ENCODE measurements around the gene MKLN1.

Gene MKLN1

DNA sequence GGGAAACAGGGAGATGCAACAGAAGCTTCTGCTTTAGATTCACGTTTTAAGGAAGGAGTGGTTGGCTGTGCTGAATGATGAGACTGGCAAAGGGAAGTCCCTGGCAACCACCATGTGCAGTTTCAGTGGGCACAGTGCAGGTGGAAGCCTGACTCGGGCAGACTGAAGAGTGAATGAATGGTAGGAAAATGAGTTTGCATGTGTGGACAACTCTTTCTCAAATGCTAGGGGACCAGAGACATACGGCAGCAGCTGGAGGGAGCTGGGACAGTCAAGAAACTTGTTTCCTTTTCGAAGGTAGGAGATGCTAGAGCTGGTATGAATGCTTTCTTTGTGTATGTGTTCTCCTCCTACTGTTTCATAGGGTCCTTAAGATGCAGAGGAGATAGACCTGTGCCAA lies 199.8 kb downstream of the MKLN1 start:
- Histone ChIP-seq H3K27ac (ENCODE audit: poor library complexity, severe bottlenecking) (no peak overlapping the region), H3K9me3 (ENCODE audit: severe bottlenecking) (no peaks in the 10 kb centered on the region), H3K36me3 (ENCODE audit: low read depth) (no peaks in the 10 kb centered on the region), H3K27me3 (ENCODE audit: insufficient read depth, poor library complexity, severe bottlenecking) (no peaks in the 10 kb centered on the region), H3K4me3 (ENCODE audit: severe bottlenecking) (no peak overlapping the region), H3K4me1 (ENCODE audit: insufficient read depth, poor library complexity, severe bottlenecking) (no peaks in the 10 kb centered on the region)
- ATAC-seq (ENCODE audit: low read depth): no peak
- TF ChIP-seq, protein P1, sequence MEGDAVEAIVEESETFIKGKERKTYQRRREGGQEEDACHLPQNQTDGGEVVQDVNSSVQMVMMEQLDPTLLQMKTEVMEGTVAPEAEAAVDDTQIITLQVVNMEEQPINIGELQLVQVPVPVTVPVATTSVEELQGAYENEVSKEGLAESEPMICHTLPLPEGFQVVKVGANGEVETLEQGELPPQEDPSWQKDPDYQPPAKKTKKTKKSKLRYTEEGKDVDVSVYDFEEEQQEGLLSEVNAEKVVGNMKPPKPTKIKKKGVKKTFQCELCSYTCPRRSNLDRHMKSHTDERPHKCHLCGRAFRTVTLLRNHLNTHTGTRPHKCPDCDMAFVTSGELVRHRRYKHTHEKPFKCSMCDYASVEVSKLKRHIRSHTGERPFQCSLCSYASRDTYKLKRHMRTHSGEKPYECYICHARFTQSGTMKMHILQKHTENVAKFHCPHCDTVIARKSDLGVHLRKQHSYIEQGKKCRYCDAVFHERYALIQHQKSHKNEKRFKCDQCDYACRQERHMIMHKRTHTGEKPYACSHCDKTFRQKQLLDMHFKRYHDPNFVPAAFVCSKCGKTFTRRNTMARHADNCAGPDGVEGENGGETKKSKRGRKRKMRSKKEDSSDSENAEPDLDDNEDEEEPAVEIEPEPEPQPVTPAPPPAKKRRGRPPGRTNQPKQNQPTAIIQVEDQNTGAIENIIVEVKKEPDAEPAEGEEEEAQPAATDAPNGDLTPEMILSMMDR (IDR thresholded peaks at IDR 0.05; ENCODE audit: poor library complexity, severe bottlenecking): no peak
- no peak for DNase-seq (ENCODE audit: low spot score)

DNA sequence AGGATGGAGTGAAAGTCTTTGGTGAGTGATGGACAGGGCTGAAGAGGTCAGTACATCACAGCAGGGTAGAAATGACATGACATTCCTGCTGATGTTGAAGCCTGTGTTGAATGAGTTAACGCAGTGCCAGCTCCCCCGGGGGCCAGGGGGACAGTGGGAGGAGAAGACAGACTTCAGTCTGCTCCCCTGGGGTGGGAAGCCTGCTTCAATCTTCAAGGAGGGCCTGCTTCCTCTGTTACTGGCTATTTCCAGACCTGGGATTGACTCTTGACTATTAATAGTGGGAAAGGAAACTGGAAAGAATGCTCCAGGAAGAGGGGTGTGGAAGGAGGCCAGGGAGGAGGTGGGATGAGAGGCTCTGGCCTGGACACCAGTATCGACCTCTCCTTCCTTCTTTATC lies 201.5 kb downstream of the MKLN1 start:
- no peak for ATAC-seq (ENCODE audit: low read depth)
- Histone ChIP-seq H3K27me3 (ENCODE audit: insufficient read depth, poor library complexity, severe bottlenecking) (no peaks in the 10 kb centered on the region), H3K27ac (ENCODE audit: poor library complexity, severe bottlenecking) (no peak overlapping the region), H3K36me3 (ENCODE audit: low read depth) (no peaks in the 10 kb centered on the region), H3K9me3 (ENCODE audit: severe bottlenecking) (no peaks in the 10 kb centered on the region), H3K4me3 (ENCODE audit: severe bottlenecking) (no peak overlapping the region), H3K4me1 (ENCODE audit: insufficient read depth, poor library complexity, severe bottlenecking) (no peaks in the 10 kb centered on the region)
- DNase-seq (ENCODE audit: low spot score): no peak
- TF ChIP-seq, protein P1 (IDR thresholded peaks at IDR 0.05; ENCODE audit: poor library complexity, severe bottlenecking): no peak

- no peak overlapping the region for H3K4me3 ChIP-seq (ENCODE audit: severe bottlenecking)
- no peaks in the 10 kb centered on the region for H3K4me1 ChIP-seq (ENCODE audit: insufficient read depth, poor library complexity, severe bottlenecking)
- no peaks in the 10 kb centered on the region for H3K36me3 ChIP-seq (ENCODE audit: low read depth)
- no peaks in the 10 kb centered on the region for H3K9me3 ChIP-seq (ENCODE audit: severe bottlenecking)
- no peaks in the 10 kb centered on the region for H3K27me3 ChIP-seq (ENCODE audit: insufficient read depth, poor library complexity, severe bottlenecking)
- H3K27ac ChIP-seq (ENCODE audit: poor library complexity, severe bottlenecking): no peak overlapping the region
- TF ChIP-seq, protein P1 (IDR thresholded peaks at IDR 0.05; ENCODE audit: poor library complexity, severe bottlenecking): no peak
- ATAC-seq (ENCODE audit: low read depth) (no peak), DNase-seq (ENCODE audit: low spot score) (no peak)
Measured at GRCh38 chr7:131529617-131530016, 201.9 kb downstream of the MKLN1 start.

DNA sequence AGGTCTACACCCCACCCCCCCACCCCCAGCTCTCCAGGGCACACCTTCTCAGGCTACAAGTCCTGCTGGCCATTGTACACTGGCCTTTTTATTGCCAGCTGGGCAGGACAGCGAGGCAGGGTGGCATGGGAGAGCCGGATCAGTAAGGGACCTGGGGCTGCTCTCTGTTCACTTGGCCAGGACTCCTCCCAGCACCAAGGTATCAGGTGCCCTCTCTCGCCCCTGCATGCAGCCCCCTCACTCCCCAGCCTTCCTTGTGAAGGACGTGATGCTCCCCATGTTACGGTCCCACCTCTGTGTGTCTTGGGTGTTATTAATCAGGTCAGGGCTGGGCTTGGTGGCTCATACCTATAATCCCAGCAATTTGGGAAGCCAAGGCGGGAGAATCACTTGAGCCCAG lies 202.5 kb downstream of the MKLN1 start:
- no peak for DNase-seq (ENCODE audit: low spot score)
- no peaks in the 10 kb centered on the region for H3K9me3 ChIP-seq (ENCODE audit: severe bottlenecking)
- H3K36me3 ChIP-seq (ENCODE audit: low read depth): no peaks in the 10 kb centered on the region
- TF ChIP-seq, protein P1 (IDR thresholded peaks at IDR 0.05; ENCODE audit: poor library complexity, severe bottlenecking): no peak
- no peak for ATAC-seq (ENCODE audit: low read depth)
- H3K4me3 ChIP-seq (ENCODE audit: severe bottlenecking): no peak overlapping the region
- H3K27me3 ChIP-seq (ENCODE audit: insufficient read depth, poor library complexity, severe bottlenecking): no peaks in the 10 kb centered on the region
- no peaks in the 10 kb centered on the region for H3K4me1 ChIP-seq (ENCODE audit: insufficient read depth, poor library complexity, severe bottlenecking)
- no peak overlapping the region for H3K27ac ChIP-seq (ENCODE audit: poor library complexity, severe bottlenecking)

DNA sequence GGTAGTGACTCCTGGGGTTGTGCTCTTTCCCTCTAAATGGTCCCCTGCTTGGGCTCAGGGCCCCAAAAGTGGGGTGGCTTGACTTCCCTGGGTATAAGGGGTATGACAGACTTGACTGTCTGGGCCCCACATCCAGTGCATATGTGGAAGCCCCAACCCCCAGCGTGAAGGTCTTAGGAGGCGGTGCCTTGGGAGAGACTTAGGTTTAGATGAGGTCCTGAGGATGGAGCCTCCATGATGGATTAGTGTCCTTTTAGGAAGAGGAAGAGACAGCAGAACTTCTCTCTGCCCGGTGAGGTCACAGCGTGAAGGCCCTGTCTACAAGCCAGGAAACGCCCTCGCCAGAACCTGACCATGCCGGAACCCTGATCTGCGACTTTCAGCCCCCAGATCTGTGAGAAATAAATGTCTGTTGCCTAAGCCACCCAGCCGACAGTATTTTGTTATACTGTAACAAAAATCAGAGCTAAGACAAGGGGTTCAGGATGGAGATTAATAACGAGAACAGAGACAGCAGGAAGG lies 205.0 kb downstream of the MKLN1 start:
- Histone ChIP-seq H3K4me1 (ENCODE audit: insufficient read depth, poor library complexity, severe bottlenecking) (peaks cover under 1% of the 10 kb centered on the region), H3K9me3 (ENCODE audit: severe bottlenecking) (no peaks in the 10 kb centered on the region), H3K27ac (ENCODE audit: poor library complexity, severe bottlenecking) (no peak overlapping the region), H3K36me3 (ENCODE audit: low read depth) (no peaks in the 10 kb centered on the region), H3K4me3 (ENCODE audit: severe bottlenecking) (no peak overlapping the region), H3K27me3 (ENCODE audit: insufficient read depth, poor library complexity, severe bottlenecking) (no peaks in the 10 kb centered on the region)
- DNase-seq (ENCODE audit: low spot score) (no peak), ATAC-seq (ENCODE audit: low read depth) (no peak)
- TF ChIP-seq, protein P1 (IDR thresholded peaks at IDR 0.05; ENCODE audit: poor library complexity, severe bottlenecking): no peak

All from RWPE2 (cell line).